GM21576 (cell line): ENCODE results near the gene C16orf95.
"Not testable (repeated sequence)": the region's sequence is repeated elsewhere in the genome, so short reads cannot be mapped to it uniquely, and the experiment has no call there.

Experiments used
- ATAC-seq: cut with Tn5 transposase; IDR thresholded peaks from one replicate; pipeline ENCODE4 v1.9.1; 2021; ENCODE audit warnings: mild to moderate bottlenecking, moderate library complexity; ENCODE audit not compliant: unreplicated experiment

Gene C16orf95

GRCh38 chr16:87347932-87348615, 30.9 kb upstream of the C16orf95 start:
- ATAC-seq = no peak

GRCh38 chr16:87346517-87347060, 29.4 kb upstream of the C16orf95 start:
- ATAC-seq = no peak

DNA sequence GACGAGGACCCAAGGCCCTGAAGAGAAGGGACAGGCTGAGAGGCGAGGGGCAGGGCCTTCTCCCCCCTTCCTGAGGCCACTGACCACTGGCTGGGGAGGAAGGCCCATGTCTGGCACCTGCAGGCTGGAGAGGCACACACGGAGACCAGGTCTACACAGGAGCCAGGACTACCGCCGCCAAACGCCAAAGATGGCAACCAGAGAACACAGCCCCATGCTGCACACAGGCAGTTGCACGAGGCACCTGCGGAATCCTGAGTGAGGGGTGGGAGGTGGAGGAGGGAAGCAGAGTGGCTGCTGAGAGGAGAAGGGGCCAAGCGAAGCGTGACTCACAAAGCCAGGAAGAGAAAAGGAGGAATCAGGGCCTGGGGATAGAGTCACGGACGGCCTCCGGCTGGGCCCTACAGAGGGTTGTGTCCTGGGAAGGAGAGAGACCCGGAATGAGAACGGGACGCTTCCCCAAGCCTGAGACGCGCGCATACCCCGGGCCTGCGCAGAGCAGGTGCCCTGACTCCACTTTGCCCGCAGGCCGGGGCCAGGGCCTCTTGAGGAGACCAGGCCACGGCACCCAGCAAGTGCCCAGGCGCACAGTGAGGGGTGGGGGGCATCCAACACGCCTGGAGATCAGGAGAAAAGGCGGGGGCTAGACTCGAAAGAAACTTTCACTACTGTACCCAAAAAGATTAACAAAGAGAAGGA, 28.7 kb upstream of the C16orf95 start:
- ATAC-seq = no peak

- ATAC-seq = no peak
Observed at GRCh38 chr16:87344931-87345631, 27.9 kb upstream of the C16orf95 start.

GRCh38 chr16:87344165-87344930, 27.2 kb upstream of the C16orf95 start:
- no peak for ATAC-seq

- no peak for ATAC-seq
Observed at GRCh38 chr16:87343753-87344050, 26.5 kb upstream of the C16orf95 start.

DNA sequence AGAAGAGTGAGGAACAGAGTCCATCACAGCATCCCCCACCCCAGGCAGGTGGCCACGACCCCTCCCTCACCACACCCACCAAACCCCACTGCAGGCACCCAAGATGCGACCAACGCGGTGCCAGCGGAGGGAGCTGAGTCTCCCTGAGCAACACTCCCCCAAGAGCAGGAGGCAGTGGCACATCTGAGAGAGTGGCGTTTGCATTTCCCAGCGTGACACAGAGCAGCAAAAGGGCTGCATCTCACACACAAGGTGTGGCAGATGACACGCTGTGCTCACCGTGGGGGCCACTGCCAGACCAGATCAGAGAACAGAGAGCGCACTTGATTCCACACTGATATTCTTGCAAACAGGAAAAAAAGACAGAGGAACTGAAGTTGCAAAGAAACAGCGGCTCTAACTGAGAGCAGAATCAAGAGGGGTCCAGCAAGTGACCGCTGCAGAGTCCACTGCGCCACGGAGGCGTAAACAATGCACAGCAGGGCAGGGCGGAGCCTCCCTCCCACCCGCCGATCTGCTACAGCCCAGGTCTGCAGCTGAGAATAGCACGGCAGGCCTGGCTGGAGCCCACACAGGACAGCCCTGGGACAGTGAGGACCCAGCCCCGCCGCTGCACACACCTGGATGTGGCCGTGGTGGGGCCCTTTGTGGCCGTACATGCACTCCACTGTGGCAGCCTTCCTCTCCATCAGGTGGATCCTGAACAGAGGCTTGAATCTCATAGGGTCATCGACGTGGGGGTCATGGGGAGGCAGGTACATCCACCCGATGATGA, 26.0 kb upstream of the C16orf95 start:
- no peak for ATAC-seq

DNA sequence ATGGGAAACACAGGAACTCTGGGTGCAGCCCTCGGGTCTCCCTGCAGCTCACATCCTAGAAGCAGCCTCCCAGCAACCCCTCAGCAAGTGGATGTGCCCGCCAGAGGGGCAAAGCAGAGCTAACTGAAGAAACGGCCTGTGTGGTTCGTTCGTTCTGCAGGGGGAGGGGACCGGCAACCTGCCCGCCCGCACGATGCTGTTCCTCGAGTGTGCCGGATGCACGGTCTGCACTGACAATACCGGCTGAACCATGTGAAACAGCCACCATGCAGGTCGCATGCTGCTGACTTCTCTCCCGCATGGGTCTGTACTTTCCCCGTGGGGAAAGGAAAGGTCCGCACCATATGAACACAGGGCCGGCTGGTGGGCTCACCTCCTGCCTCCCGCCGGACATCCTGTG, 25.3 kb upstream of the C16orf95 start:
- ATAC-seq = no peak

- no peak for ATAC-seq
Observed at GRCh38 chr16:87340198-87340597, 23.0 kb upstream of the C16orf95 start.

DNA sequence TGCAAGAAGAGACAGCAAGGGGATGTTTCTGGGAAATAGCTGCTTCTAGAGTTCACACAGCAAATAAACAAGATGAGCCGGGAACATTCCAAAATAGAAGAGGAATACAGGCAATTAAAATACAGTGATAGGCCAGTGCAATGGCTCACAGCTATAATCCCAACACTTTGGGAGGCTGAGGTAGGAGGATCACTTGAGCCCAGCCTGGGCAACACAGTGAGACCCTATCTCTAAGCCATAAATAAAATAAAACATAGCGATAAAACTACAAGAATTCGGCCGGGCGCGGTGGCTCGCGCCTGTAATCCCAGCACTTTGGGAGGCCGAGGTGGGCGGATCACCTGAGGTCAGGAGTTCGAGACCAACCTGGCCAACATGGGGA, 22.5 kb upstream of the C16orf95 start:
- not testable (repeated sequence) for ATAC-seq

GRCh38 chr16:87339086-87339723, 22.0 kb upstream of the C16orf95 start:
- ATAC-seq = no peak

- no peak for ATAC-seq
Observed at GRCh38 chr16:87338155-87338765, 21.1 kb upstream of the C16orf95 start.

DNA sequence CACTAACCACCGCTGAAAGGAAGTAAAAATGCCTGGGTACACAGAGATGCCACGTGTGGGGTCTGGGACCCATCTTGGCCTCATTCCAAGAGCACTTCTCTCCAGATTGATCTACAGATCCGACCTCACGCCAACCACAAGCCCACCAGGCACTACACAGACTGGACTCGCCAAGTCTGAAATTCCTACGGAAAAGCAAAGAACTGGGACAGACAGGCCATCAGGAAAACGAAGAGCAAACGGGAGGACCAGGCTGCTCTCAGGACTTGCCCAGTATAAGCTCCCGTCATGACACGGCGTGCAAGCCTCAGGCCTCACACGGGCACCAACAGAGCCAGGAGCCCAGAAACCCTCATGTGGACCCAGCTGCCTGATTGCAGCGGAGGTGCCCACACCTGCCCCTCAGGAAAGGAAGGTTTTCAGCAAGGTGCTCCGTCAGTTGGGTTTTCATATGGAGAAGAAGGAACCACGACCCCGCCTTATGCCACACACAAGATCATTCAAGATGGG, 20.1 kb upstream of the C16orf95 start:
- no peak for ATAC-seq

DNA sequence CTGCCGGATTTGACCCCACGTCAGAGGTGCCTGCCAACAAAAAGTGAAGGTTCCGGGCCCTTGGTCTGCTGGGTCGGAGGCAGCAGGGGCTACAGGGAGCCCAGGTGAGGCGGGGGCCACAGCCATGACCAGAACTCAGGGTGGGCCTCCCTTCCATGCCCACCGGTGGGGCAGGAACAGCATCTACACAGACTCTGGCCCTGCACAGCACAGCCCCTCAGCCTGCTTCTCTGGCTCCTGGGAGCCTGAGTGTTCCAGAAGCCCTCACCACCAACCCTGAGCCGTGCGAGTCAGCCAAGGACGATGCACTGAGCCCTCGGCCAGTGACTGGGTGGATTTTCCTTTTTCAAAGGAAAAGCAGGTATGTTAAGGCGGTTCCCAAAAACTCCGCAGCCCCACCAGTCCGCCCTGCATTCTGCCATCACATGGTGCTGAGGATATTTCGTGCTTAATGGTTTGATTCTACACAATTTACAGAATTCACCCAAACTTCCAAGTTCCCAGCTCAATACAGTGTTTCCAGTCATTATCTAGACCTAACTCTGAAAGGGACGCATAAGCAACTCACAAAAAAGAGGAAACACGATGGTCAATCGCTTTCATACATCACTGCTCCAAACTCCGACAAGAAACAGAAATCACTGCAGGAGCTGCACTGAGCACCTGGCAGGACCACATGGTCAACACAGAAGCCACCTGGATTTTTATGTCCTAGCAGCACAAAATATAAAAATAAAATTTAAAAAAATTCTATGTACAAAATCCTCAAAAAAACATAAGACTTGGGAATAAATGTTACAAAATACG, 19.4 kb upstream of the C16orf95 start:
- no peak for ATAC-seq

GRCh38 chr16:87335625-87336433, 18.6 kb upstream of the C16orf95 start:
- ATAC-seq = no peak

DNA sequence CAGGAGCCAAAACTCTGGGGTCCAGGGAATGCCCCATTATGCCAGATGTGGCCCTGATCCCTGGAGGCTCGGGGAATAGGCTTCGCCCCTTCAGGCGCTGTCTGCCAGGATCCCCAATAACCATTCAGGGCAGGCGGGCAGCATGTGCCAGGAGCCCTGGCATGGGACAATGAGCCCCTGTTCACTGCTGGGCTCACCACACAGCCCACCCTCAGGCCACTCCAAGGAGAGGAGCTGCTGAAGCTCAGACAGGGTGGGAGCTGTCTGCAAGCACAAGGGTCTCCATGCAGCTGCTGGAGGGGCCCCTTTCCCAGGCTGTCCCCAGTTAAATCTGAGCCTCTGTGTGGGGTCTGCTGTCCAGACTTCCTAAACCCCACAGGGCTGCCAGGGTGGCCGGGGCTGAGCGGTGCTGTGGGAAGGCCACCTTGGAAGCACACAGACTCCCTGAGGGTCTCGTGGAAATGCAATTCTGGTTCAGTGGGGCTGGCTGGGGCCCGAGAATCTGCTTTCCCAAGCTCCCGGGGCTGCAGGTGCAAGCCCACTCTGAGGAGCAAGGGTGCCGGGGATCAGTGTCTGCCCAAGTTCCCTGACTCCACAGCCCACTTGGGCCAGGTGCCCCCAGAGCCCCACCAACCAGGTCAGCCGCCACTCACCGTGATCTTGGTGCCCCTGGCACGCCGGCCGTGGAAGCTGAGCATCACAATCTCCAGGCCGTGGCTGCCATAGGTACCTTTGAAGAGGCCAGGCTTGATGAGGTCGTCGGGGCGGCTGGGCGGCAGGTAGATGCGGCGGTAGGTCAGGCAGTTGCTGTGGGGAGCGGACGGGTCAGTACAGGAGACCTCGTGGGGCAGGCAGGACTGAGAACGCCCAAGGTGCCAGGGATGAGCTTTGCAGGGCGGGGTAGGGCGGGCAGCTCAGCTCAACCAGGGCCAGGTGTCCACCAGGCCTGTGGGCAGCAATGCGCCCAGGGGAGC, 17.7 kb upstream of the C16orf95 start:
- no peak for ATAC-seq
